Measurements from ENCODE around the gene KRI1.

GRCh38 chr19:10560154-10560553 is 5.7 kb downstream of the KRI1 start:
- TF ChIP-seq CTCF (conservative IDR thresholded peaks at IDR 0.05 in 1 of 2, IDR thresholded peaks at IDR 0.05 in 1 of 2; ENCODE audit: low read depth in 1 of 2, low read length in 2 of 2), result no peak
- no peak for TF ChIP-seq EZH2 (IDR thresholded peaks at IDR 0.05; ENCODE audit: low read length, missing control alignments)
